GM04503 (cell line): Measurements from ENCODE around the gene AUNIP.

ENCODE experiments used
- DNase-seq: peaks from one replicate; pipeline ENCODE4 v3.0.0-alpha.2; 2012; ENCODE audit warnings: low read depth

The AUNIP gene

DNA sequence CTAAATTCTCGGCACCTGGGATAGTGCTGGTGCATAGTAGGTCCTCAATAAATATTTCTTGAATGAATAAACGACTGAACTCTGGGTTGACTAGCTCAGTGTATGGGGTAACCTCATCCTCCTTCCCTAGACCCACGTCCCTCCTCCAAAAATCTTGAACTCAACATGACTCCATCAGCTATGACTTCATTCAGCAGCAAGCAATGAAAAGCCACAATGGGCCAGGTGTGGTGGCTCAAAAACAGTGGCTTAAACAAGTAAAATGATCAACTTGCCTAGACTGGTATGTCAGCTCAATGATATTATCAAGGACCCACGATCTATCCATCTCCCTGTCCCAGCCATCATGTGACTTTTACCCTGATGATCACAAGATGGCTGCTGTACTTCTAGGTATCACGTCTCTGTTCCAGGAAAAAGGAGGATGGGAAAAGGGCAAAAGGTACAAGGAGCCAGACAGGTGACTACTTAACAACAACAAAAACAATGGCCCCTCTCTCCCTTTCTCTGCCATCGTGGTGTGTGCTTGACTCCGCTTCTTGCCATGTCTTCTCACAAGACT is 29.2 kb upstream of the AUNIP start:
- DNase-seq = no peak

DNA sequence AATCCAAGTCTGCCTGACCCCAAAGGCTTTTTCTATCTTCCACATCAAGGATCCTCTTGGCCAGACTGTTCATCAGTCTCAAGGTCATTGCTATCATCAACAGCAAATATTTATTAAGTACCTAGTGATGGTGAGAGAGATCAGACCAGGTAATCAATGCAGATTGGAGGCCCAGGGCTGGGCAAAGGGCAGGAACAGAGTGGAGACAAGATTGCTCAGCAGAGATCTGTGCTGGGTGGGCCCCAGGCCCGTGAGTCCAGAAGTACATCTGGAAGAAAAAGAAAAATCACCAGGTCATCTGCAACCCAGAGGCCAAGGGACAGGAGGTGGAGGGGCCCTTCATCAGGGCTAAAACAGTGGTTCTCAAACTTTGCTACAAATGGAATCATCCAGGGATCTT is 26.3 kb upstream of the AUNIP start:
- DNase-seq = no peak

- DNase-seq = no peak
Observed at GRCh38 chr1:25881266-25881665, 22.0 kb upstream of the AUNIP start.

DNA sequence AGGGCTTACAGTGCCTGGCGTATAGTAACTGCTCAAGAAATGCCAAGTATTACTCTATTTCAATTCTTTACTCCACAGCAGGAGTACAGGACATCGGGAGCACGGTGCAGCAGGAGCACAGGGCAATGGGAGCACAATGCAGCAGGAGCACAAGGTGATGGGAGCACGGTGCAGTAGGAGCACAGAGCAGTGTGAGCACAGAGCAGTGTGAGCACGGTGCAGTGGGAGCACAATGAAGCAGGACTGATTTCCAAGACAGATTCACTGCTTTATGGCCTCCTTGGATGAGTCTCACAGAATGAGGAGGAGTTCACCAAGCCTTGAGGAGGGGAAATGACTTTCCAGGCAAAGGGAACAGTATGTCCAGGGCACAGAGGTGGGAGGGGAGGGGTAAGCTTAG is 21.3 kb upstream of the AUNIP start:
- DNase-seq = no peak

DNA sequence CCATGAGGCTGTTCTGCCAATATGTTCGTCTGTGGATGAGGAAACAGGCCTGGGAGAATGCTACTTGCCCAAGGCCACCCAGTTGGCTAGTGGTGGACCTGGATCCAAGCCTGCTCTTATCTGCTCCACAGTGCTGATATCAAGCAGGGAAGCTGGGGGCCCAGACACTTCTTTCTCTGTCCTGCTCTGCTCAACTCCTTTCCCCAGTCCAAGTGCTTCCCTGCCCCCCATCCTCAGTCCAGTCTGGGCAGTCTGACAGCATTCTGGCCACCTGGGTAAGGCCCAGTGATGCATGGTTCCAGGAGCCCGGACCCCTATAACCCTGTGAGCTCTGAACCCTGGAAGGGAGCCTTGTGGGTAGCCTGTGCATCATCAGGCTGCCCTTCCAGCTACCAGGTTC is 20.4 kb upstream of the AUNIP start:
- DNase-seq = no peak

DNA sequence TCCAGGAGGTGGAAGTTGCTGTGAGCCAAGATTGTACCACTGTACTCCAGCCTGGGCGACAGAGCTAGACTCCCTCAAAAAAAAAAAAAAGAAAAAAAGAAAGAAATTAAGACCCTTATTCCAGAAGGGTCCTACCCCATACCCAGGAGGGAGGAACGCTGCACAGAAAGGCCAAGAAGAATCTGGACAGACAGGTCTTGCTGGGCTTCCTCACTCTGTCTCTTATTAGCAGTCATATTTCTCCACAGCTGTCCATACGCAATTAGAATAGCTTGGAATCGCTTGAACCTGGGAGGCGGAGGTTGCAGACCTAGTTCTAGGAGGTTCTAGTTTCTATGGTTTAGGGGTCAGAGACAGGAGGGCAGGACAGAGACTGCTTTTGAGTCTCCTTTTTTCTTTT is 19.4 kb upstream of the AUNIP start:
- DNase-seq = no peak

GRCh38 chr1:25877155-25877554 is 17.9 kb upstream of the AUNIP start:
- DNase-seq = no peak

GRCh38 chr1:25876693-25877077 is 17.4 kb upstream of the AUNIP start:
- no peak for DNase-seq

DNA sequence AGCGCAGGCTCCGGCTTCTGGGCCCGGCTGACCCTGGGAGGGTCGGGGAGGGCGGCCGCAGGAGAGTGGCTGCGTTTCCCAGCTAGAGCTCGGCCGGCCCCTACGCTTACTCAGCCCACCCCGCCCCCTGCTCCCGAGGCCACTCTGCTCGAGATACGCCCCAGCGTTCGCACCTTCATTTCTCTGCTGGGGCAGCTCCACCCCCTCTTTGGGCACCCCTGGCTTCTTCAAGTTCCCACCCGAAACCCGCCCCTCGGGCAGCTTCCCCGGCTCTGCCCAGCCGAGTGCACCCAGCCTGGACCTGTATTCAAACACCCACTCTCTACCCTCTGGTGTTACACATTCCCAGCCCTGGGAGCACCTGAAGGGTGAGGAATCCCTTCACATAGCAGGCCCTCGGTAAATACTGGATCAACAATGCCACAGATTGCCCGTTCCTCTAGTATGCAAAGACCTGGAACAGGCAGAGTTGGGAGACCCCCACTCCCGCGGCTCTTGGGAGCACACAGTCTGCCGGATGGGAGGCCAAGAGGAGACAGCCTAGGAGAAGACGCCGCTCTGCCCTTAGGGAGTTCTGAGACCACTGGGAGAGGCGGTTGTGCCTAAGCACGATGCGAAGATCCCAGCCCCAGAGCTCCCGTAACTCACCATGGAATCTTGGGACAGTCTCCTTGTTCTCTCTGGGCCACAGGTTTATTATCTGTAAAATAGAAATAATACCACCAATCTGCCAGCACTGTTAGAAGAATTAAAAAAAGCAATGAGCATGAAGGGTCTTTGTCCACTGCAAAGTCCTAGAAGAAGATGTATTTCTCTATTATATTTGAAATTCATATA is 16.8 kb upstream of the AUNIP start:
- no peak for DNase-seq

DNA sequence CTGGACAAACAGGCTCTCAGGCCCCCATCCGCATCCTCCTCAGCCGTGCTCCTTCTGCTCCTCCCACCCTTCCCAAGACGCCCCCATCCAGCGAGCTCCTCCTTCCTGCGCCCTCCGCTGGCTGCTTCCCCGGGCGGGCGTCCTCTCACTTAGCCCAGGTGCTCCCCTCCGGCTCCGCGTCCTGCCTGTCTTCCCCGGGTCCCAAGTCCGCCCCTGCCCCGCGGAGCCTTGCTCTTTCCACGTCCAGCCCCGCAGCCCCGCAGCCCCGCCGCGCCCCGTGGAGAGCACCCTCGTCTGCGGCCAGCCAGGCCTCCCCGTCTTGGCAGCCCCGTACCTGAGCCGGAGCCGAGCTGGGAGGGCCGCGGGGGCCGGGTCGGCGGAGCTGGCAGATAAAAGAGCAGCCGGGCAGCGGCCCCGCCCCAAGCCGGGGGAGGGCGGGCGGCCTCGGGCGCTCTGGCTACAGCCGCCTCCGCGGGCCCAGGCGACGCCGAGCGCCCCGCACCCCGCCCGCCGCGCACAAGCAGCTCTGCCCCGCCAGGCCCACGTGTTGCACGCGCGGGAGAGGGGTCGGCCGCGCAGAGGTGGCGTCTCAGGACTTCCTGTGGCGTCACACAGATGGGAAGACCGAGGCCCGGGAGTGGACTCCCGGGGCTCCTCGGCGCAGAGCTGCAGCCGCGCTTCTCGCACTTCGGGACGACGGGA is 16.0 kb upstream of the AUNIP start, which contains the start of gene PAQR7:
Gene PAQR7 (minus strand): TSS at position 555 of the 702 bp plus-strand sequence. CDS start 11,869 bp downstream, outside the sequence.
- DNase-seq = no peak

DNA sequence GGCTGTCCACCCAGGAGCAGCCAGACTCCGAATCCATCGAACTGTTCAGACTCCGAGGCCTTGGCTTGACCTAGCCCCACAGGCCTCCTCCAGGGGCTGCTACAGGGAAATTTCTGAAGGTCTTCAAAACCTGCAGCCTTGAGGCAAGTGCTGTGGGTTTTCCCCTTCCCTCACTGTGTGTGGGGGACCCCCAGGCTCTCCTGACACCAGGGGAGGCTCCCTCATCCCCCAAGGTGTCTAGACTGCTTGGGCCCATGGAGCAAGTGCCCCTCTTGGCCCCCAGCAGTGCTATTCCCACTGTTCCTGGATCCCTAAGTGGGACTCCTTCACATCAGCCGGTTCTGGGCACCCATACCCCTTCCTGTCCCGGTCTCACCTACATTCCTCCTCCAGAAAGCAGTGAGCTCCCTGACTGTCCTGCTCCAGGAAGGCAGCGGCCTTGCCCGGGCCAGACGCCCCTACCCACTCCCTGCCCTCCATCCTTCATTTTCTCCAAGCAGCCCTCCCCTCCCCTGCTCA is 15.4 kb upstream of the AUNIP start:
- DNase-seq = no peak

DNA sequence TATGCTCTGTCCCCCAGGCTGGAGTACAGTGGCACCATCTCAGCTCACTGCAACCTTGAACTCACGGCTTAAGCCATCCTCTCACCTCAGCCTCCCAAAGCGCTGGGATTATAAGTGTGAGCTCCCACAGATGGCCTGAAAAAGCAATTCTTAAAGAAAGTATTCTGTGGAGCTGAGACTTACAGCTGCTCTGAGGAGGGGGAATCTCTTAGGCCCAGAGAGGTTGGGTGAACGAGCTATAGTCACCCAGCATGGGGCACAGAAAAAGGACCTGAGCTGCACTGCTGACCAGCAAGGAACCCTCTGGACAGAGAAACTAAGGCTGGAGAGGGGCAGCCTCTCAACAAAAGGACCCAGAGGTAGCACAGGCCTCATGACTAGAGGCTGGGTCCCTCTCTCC is 15.0 kb upstream of the AUNIP start:
- DNase-seq = no peak

DNA sequence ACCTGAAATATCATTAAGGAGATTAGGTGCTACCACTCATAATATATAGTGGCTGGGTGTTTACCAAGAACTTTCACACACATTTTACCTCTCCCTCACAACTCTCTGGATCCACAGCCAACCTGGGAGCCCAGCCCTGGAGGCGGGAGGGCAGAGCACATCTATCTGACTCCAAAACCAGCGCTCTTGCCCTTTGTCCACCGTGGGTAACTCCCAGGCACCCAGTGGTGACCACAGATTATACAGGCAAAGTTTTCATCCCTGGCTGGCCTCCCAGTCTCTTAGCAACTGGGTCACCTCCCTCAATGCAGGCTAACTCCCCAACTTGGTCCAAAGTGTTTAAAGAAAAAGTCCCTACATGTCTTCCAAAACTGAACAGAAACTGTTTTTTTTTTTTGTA is 13.9 kb upstream of the AUNIP start:
- DNase-seq = no peak

GRCh38 chr1:25872713-25873112 is 13.5 kb upstream of the AUNIP start:
- no peak for DNase-seq

DNA sequence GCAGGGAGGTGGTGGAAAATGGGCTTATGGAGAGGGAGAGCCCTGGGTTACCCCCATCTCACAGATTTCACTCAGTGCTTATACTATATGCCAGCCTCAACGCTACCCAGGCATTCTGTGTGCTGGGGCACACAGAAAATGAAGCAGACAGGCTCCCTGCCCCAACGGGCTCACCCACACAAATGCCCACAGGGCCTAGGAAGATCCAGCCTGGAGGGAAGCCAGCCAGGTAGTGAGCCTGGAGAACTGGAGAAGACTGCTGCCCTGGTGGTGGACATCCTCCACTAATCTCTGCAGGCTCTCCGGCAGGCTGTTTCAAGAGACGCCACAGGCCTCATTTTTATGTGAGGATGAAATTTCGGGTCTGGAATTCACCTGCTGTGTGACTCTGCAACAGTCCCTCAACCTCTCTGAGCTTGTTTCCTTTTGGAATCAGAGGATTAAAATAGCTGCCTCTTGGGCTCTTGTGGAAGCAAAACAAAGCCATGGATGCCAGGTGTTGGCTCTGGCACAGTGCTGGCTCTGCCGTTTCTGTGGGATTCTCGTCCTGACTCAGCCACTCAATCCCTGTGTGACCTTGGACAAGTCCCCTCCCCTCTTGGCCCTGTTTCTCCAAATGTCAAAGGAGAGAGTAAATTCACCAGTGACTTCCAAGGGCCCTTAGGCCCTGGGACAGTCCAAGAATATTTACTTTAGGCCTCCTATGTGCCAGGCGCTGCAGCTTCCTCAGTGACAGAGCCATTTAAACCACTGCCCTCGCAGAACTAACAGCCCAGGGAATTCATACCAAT is 12.6 kb upstream of the AUNIP start:
- DNase-seq = no peak

- DNase-seq = no peak
Observed at GRCh38 chr1:25871086-25871703, 11.9 kb upstream of the AUNIP start.

DNA sequence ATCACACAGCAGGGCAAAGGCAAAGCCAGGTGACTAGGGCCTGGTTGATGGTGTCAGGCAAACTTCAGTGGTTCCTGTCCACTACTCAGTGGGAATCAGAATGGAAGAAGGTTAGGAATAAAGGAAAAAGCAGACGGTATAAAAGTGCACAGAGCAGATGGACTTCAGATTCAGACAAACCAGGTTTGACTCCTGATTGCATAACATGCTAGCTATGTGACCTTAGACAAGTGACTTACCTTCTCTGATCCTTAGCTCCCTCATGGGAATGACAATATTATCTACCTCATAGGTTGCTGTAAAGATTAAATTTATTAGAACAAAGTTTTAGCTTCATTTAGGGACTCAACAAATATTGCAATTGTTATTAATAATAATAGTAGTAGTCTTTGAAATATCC is 11.4 kb upstream of the AUNIP start:
- DNase-seq = no peak

- no peak for DNase-seq
Observed at GRCh38 chr1:25869909-25870606, 10.8 kb upstream of the AUNIP start.

DNA sequence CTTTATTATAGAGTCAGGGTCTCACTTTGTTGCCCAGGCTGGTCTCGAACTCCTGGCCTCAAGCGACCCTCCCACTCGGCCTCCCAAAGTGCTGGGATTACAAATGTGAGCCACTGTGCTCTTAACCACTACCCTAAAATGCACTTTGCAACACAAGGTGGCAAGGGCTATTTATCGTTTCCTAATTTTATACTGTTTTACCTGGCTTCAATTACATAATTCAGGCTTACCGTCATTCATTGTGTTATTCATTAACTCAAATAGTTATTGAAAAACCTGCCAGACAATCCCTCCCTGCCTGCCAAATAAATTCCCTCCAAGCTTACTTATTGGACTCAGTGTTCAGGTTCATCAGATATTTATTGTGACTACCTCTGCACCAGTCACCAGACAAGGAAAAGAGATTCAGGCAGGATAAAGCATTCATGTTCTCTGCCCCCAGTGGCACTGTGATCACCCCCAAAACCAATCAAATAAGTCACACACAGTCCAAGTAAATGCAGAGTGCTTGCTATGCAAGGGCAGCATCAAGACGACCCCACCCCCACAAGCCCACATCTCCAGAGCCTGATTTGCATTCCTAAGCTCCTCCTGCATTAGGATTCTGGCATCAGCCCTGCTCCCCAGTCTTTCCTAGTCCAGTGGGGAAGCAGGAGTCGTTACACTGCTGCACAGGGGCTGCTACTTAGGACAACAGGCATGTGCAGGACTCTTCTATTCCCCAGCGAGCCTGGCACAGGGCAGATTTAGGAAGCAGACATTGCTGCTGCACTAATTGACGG is 8.1 kb upstream of the AUNIP start:
- no peak for DNase-seq

DNA sequence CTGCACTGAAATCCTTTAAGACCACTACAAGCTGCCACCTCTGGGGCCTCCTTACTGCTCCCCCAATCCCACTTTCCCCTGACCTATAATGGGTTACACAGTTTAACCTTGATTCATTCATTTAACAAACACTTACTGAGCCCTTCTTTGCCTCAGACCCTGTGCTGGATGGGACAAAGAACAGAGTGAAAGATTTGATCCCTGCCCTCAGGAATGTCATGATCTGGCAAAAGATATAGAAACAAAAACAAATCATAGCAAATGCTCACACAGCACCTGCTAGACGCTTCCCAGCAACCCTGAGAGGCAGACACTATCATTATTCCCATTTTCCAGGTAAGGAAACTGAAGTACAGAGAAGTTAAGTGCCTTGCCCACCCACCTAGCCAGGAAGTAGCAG is 7.0 kb upstream of the AUNIP start:
- no peak for DNase-seq
